ENCODE data around the gene TMIGD1. TPM values are rescaled to one million over a fixed set of nuclear protein-coding genes. Genes with fewer than 3 reads are reported as not detected.

Gene TMIGD1
- not detected for total RNA-seq
- long read RNA-seq, donor 1, result 0 reads
- long read RNA-seq, donor 2, result 0 reads

DNA sequence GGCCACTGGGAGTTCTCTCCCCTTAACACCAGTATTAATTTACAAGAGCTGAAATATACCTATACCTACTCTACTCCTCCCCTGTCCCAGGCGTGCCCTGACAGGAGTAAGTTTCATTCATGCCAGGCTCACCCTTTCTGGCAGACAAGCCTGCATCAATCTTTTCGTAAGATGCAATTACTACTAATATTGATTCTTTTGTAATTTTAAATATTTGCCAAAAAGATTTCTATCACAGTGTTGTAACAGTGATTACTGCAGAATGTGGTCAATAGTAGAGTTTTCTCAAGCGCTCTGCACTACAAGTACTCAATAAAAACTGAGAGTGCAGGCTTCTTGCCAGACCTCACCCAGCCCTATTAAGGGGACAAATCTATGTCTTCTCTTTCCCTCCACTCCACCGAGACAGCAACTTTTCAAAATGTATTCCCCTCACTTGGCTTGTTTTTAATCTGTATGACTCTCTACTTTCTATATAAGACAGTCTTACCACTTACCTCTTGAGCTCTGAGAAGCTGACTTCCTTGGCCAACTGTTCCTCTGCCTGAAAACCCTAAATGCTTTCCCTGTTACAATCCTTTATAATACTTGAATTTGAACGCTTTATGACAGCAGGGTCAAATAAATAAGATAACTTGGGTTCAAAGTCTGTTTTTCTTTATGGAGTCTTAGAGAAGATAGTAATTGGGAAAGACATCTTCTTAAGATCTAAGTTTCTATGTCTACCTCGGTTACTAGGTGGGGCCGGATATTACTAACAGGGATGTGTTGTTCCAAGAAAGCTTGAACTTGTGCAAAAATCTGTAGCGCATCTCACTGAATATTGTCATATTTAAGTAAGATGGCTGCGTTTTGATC, at the start of gene TMIGD1:
TSS of gene TMIGD1 (minus strand) at position 555 of the 858 bp plus-strand sequence. CDS start 1,924 bp downstream, outside the sequence.
- DNase-seq (ENCODE audit: low spot score), result no peak
- intact Hi-C loops (cut with DNase I), result loop anchor here in 1 of 2 donors (1.0 kb wide), 1 partner anchor 32 kb away; no protein-coding TSS in a partner anchor

DNA sequence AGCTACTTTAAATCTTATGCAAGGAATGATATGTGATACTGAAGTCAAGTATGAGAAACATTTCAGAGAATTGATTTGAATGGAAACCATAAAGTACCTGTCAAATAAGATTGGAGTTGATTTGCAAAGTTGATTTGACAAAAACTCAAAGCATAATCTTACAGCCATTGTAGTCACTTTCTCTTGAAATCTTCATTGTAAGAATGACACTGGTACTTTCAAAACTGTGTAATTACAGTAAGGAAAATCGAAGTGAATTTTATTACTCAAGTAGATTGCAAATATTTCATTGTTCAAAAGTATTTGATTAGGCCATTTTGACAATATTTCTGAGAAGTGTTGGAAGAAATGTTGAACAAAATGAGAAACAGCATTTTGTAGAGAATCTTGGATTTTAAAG, 48.5 kb upstream of the TMIGD1 start:
- no peak for DNase-seq (ENCODE audit: low spot score)
- intact Hi-C loops (cut with DNase I), result no loop called here

DNA sequence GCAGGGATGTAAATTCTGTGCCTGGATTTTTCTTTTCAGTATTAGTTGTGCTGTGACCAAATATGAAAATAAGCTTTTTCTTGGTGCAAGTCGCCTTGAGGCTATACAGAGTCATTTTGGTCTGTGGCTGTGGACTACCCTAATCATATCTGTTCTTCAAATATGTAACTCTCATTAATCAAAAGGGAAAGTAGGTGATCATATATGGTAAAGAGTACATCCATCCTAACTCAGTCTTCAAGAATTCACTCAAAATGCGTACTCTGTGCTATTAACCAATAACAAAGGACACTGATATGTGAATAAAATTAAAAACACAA, 47.4 kb upstream of the TMIGD1 start:
- DNase-seq (ENCODE audit: low spot score), result no peak
- intact Hi-C loops (cut with DNase I), result no loop called here

DNA sequence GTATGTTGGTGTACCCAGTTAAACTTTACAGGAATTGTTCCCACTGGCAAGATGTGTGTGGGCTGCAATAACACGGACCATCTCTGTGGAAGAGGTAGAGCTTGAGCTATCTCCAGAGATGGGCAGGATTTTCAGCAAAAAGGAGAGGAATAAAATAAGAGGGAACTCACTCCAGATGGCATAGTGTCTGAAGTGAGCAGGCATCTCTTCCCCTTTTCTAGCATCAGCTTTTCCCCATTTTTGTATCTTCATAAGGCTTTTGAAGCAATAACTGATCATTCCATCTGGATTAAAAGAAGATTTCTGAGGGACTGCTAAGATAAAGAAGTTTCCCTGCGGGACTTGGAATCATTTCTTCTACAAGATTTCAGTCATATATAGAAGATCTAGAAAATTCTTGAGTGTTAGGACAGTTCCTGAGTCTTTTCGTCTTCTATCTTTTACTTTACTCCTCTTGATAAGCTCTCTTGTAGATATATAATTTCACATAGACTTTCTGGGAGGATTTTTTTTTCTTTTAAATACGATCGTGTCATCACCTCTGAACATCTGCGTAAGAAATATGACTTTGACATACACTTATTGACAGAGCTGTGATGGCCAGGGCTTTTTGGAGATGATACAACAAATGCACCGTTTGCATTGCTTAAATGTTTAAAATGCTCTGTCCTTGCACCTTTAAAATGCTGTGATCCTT, 46.9 kb upstream of the TMIGD1 start:
- no peak for DNase-seq (ENCODE audit: low spot score)
- intact Hi-C loops (cut with DNase I), result no loop called here

DNA sequence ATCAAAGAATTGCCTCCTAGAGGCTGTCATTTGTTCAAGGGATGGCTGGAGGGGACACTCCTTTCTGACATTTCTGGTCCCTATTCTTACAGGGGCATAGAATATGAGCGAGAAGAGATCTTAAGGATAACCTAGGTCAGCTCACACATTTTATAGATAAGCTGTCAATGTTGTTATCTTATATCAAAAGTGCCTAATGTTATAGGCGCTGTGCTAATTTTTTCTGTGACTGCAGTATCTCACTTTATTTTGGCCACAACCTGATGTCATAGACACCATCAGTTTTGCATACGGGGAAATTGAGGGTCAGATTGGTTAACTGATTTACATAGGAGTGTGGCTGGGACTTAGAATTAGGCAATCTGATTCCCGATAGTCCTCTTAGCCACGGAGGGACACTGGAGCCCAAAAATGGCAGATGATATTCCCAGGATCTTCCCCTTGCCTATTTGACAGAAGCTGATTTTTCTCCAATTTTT, 46.1 kb upstream of the TMIGD1 start:
- no peak for DNase-seq (ENCODE audit: low spot score)
- intact Hi-C loops (cut with DNase I), result no loop called here

- DNase-seq (ENCODE audit: low spot score), result peak; percentile 83
- intact Hi-C loops (cut with DNase I), result no loop called here
Observed at GRCh38 chr17:30379303-30379902, 45.5 kb upstream of the TMIGD1 start.

DNA sequence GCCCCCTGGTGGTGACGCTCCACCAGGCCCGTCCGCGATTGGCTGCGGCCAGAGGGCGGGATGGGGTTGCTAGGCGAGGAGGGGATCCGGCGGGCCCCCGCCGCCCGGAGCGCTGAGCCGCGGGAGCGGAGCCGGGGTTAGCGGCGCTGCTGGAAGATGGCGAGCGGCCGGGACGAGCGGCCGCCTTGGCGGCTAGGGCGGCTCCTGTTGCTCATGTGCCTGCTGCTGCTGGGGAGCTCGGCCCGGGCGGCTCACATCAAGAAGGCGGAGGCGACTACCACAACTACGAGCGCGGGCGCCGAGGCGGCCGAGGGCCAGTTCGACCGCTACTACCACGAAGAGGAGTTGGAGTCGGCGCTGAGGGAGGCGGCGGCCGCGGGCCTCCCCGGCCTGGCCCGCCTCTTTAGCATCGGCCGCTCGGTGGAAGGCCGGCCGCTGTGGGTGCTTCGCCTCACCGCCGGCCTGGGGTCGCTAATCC, 45.0 kb upstream of the TMIGD1 start, which contains the start of gene CPD:
TSS of gene CPD (plus strand) at position 103 of the 478 bp plus-strand sequence. CDS start at position 157, 54 bp downstream.
- intact Hi-C loops (cut with DNase I), result no loop called here

DNA sequence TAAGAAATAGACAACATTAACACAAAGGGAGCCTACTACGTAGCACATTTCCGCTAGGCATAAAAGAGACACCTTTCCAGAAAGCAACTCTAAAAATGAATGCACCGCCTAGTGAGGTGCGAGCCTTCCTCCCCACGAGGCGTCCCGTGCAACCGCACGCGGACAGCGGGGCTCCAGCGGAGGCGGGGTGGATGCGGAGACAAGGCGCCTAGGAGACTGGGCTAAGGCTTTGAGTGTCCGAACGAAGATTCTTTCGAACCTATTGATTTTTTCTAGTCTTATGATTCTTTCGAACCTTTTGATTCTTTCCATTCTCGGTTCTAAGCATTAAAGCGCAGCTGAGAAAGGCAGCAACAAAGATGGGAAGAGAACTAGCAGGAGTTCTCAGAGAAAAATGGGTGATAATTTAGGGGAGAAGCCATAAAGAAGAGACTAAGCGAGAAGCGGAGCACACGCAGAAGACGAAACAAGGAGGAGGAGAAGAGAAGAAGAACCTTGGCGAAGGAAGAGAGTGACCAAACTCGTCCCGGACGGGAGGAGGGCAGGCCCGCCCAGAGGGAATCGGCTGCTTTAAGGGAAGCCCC, 44.5 kb upstream of the TMIGD1 start:
- DNase-seq (ENCODE audit: low spot score), result no peak

More for the DNA sequence above, 45.0 kb upstream of the TMIGD1 start, which contains the start of gene CPD:
- DNase-seq (ENCODE audit: low spot score), result peak; percentile 99

DNA sequence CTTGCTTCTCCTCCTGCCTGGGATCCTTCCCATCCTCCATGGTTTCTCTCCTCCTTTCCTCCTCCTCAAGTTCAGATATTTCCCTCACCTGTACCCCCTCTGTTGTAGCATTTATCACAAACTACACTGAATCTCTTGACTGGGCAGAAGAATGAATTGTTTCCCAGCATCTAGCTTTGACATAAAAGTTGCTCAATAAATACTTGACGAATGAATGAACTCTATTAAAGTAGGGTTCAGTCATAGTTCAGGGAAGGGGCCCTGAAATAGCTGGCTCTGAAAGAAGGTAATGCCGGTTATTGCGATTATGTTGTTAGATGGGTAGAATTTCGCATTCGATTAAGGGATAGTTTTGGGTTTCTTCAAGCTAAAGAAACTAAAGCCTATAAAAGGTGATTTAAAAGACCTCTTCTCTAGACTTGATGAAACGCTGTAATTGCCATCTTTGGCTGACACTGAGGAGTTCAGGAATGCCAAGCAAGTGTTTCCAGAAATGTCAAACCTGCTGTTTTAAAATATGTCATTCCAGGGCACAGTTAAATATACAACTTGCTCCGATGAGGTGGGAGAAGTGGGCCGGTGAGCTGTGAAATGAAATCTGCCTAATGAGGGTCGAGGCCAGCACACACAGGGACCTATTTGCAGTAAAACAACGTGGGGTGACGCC, 43.9 kb upstream of the TMIGD1 start:
- no peak for DNase-seq (ENCODE audit: low spot score)
- intact Hi-C loops (cut with DNase I), result no loop called here

More for the DNA sequence above, 44.5 kb upstream of the TMIGD1 start:
- intact Hi-C loops (cut with DNase I), result no loop called here

DNA sequence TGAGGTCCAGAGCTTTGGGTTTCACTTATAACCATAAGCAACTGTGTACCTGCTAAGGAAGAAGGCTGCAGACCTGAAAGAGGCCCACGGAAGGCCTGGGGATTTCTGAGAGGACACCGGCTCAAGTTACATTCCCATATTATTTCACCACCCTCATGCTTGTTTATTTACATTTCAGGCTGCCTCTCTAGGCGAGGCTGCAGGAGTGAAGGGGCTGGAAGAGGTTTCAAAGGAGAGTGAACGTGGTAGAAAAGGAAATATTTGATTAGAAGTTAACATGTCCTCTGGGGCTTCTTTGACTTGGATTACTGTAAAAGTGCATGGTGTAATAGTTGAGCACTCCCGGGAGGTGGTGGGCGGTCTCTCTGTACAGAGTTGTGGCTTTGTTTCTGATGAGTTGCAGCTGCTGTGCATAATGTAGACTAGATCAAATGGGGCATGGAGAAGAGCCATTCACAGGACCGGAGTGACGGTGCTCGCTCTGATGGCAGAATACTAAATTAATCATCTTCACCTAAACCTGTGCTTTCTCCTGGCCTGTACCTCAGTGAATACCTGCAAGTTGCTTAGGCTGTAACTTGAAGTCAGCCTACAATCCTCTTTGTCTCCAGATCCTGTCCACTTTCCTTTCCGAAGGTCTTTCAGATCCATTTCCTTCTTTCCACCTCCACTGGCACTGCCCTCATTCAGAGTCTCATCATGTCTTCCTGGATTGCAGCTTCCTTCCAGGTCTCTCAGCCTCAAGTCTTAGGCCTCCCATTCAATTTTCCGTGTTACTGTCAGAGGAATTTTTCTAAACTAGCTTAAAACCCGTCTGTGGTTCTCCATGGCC, 43.0 kb upstream of the TMIGD1 start:
- intact Hi-C loops (cut with DNase I), result no loop called here
- DNase-seq (ENCODE audit: low spot score), result no peak

DNA sequence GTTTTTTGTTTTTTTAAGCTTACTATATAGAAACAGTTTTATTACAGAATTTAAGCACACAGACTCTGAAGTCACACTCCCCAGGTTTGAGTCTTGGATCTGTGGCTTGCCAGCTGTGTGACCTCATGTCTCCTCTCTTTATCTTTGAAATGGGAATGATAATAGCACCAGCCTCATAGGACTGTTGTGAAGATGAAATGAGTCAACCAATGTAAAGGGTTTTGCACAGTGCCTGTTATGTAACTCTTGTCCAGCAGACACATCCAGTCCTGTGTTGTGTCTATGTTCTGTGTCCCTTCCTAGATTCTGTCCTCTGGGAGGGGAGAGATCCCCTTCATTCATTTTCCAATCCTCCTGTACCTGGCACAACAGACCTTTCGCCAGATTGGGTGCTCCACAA, 41.8 kb upstream of the TMIGD1 start:
- no peak for DNase-seq (ENCODE audit: low spot score)
- intact Hi-C loops (cut with DNase I), result no loop called here

GRCh38 chr17:30372755-30373154, 38.9 kb upstream of the TMIGD1 start:
- intact Hi-C loops (cut with DNase I), result no loop called here
- DNase-seq (ENCODE audit: low spot score), result no peak

DNA sequence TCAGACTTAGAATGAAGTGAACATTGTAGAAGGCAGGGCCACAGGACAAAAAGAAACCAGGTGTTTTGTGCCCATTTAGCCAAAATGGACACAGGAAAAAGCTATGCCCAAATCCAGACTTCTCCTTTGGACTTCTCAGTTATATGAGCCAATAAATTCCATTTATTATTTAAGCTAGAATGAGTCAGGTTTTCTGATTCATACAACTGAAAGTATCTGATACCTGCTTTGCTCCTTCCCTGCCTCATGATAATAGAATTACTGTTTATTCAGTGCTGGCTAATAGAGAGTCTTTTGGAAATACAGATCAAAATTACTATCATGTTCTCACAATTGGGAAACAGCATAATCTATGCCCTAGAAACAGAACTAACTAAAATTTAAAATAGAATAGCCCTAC, 36.1 kb upstream of the TMIGD1 start:
- intact Hi-C loops (cut with DNase I), result no loop called here
- DNase-seq (ENCODE audit: low spot score), result no peak

DNA sequence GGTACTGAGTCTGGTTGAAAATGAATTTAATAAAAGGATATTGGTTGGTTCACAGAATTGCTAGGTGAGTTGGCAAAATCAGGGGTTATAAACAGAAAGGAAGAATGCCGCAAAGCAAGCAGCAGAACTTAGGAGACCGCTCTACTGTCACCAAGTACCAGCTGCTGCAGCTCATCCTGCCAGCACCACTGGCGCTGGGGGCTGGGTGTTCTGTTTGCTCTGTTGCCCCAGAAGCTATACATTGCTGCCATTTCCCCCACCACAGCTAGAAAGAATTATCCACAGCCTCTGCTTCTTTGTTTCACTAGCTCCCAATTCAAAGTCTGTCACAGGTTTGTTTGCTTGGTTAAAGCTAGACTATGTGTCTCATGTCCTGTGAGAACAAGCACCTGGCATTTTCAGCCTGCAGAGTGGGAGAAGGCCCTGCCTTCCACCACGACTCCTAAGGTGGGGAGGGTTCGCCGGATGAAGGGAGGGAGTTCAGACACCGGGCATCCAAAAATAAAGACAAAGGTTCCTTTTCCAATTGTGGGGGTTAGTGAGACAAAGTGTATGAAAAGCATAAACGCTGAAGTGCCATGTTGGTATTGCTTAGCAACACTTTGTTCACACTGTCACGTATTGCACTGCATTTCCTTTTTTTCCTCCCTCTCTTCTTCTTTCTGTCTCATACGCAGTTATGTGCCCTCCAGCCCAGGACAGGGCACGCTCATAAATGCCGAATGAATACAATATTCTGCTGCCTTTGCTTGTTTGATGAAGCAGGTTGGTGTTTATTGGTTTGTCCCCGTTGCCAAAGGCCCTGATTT, 35.3 kb upstream of the TMIGD1 start:
- intact Hi-C loops (cut with DNase I), result no loop called here
- no peak for DNase-seq (ENCODE audit: low spot score)

DNA sequence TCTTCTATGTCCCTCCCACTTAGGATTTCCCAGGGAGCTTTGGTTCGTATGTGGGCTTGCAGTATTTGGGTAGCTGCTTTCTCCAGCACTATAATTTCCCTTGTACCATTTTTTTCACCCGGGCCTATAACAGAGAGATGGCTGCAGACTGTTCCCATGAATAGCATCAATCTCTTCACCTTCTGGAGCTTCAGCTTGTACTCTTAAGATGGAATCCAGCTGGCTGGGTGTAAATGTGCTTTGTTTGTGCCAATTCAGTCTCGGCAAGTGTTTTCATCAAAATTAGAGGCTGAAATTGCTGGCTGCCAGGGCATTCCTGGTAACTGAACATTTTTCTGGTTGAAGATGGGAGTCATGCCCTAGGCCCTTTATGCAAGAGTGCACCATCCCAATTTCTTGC, 32.7 kb upstream of the TMIGD1 start:
- intact Hi-C loops (cut with DNase I), result no loop called here
- no peak for DNase-seq (ENCODE audit: low spot score)

DNA sequence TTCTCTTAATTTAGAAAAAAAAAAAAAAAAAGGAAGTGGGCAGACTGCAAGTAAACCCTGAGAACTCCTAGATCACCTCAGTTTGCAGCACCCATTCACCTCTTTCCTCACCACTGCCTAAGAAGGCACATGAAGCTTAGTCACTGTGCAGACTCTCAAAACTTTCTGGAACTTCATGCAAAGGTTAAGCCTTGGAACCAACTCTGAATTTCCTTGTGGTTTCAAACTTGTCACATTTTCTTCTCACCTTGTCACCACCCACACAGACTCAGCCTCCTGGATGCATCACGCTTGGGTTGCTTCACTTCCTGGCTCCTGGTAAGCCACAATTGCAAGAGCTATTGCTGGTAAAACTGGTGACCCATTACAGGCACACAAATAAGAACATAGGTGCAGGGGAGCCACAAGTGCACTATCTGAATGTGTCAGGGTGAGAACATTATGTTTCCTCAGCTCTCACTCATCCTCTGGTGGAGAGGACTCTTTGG, 29.9 kb upstream of the TMIGD1 start:
- no peak for DNase-seq (ENCODE audit: low spot score)
- intact Hi-C loops (cut with DNase I), result no loop called here

GRCh38 chr17:30361766-30362279, 28.0 kb upstream of the TMIGD1 start:
- no peak for DNase-seq (ENCODE audit: low spot score)
- intact Hi-C loops (cut with DNase I), result no loop called here
